ENCODE results near the gene ZNF518A. TPM values are rescaled to one million over a fixed set of nuclear protein-coding genes. Genes with fewer than 3 reads are reported as not detected.

The ZNF518A gene
- total RNA-seq, 4 donors from 2014 or later, result 18.9 to 24.5 (median 20.1) TPM

GRCh38 chr10:96092999-96093767, 36.9 kb upstream of the ZNF518A start:
- no peak for TF ChIP-seq CTCF (IDR thresholded peaks at IDR 0.05; ENCODE audit: low read depth)

GRCh38 chr10:96093948-96094347, 36.1 kb upstream of the ZNF518A start:
- no peak for TF ChIP-seq CTCF (IDR thresholded peaks at IDR 0.05; ENCODE audit: low read depth)

- no peak for TF ChIP-seq CTCF (IDR thresholded peaks at IDR 0.05; ENCODE audit: low read depth)
Measured at GRCh38 chr10:96096958-96097357, 33.1 kb upstream of the ZNF518A start.

- TF ChIP-seq CTCF (IDR thresholded peaks at IDR 0.05; ENCODE audit: low read depth), result no peak
Measured at GRCh38 chr10:96097865-96098264, 32.2 kb upstream of the ZNF518A start.

- no peak for TF ChIP-seq CTCF (IDR thresholded peaks at IDR 0.05; ENCODE audit: low read depth)
Measured at GRCh38 chr10:96107623-96108038, 22.5 kb upstream of the ZNF518A start.

- no peak for TF ChIP-seq CTCF (IDR thresholded peaks at IDR 0.05; ENCODE audit: low read depth)
Measured at GRCh38 chr10:96112531-96112930, 17.6 kb upstream of the ZNF518A start.

- no peak for TF ChIP-seq CTCF (IDR thresholded peaks at IDR 0.05; ENCODE audit: low read depth)
Measured at GRCh38 chr10:96118604-96119450, 11.3 kb upstream of the ZNF518A start.
